ENCODE measurements around the gene METTL24. TPM values are rescaled to one million over a fixed set of nuclear protein-coding genes. Genes with fewer than 3 reads are reported as not detected.

The METTL24 gene
- total and polyA plus RNA-seq, 10 of the 15 experiments (the other 5 are each of a cell fraction or from before 2014, with no cell fraction given) = 0.20 TPM; not detected in 9

DNA sequence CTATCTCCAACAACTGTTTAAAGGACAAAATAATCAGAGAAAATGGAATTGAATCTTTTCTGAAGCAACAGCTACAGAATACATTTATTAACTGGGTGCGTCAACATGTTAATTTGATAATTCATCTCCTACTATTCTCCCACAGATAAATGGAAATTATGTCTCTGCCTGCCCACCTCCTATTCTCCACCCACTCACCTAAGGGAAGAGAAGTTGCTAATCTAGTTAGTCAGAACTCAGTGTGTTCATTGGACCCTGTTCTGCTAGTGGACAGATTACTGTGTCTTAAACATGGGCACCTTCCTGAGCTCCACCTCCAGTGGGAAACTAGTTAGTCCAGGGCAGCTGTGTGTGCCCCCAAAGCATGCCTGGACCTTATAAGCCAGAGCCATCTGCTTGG is 41.0 kb downstream of the METTL24 start:
- 27% methylated on average over 1 of the region's 1 CpG for WGBS (ENCODE audit: insufficient coverage, insufficient replicate concordance, low lambda C conversion rate, missing lambda C conversion rate)
- Histone ChIP-seq H3K4me1 (ENCODE audit: control insufficient read depth, insufficient read depth, low read length) (no peaks in the 10 kb centered on the region), H3K27ac (ENCODE audit: control insufficient read depth, insufficient read depth) (no peak overlapping the region), H2AFZ (ENCODE audit: control insufficient read depth, low read depth, low read length) (no peak overlapping the region), H3K27me3 (replicated peaks in 1 of 2; ENCODE audit: control insufficient read depth in 2 of 2, insufficient read depth in 2 of 2, low read length in 1 of 2) (no peaks in the 10 kb centered on the region), H3K4me3 (no peak overlapping the region), H3K36me3 (ENCODE audit: control insufficient read depth in 2 of 2, insufficient read depth in 2 of 2, low read length in 1 of 2) (no peaks in the 10 kb centered on the region), H3K79me2 (ENCODE audit: control insufficient read depth, insufficient read depth, low read length) (no peaks in the 10 kb centered on the region), H3K4me2 (ENCODE audit: control insufficient read depth, insufficient read depth) (no peak overlapping the region), H3K9me3 (replicated peaks; ENCODE audit: control insufficient read depth, insufficient read depth, low read length) (no peaks in the 10 kb centered on the region), H4K20me1 (ENCODE audit: control insufficient read depth, insufficient read depth) (no peaks in the 10 kb centered on the region), H3K9ac (ENCODE audit: control insufficient read depth, insufficient read depth, low read length) (no peak overlapping the region)
- ATAC-seq = no peak
- intact Hi-C loops (cut with micrococcal nuclease; ENCODE audit: unreplicated experiment) (no loop called here), in situ Hi-C loops (cut with MboI) (no loop called here)
- ChIA-PET SMC1A (ENCODE audit: uncharacterized antibody, unreplicated experiment) (interaction anchor here (0.6 kb wide), 1 partner anchor 127 kb away, joined by 3 read pairs; no protein-coding TSS in a partner anchor), CTCF (no interaction called here), RAD21 (ENCODE audit: unreplicated experiment) (no interaction called here), POLR2A (no interaction called here)
- no peak for FAIRE-seq
- BruUV-seq (replicated peaks) = no TSS peak
- no peak for DNase-seq (ENCODE audit: low read depth, low spot score)
- TF ChIP-seq ZNF274 (IDR thresholded peaks at IDR 0.05; ENCODE audit: insufficient read depth, insufficient read length) (no peak), FOS (IDR thresholded peaks at IDR 0.05; ENCODE audit: borderline replicate concordance, extremely low read depth, insufficient read length) (no peak), KLF5 (IDR thresholded peaks at IDR 0.05; ENCODE audit: partially characterized antibody) (no peak), CBX5 (IDR thresholded peaks at IDR 0.05; ENCODE audit: low read depth) (no peak), NRF1 (conservative IDR thresholded peaks at IDR 0.05; ENCODE audit: low read depth, low read length) (no peak), MXI1 (IDR thresholded peaks at IDR 0.05; ENCODE audit: low read depth, low read length) (no peak), BACH1 (IDR thresholded peaks at IDR 0.05; ENCODE audit: borderline replicate concordance) (no peak), KAT2A (conservative IDR thresholded peaks at IDR 0.05; ENCODE audit: control insufficient read depth, low read depth, low read length) (no peak), TAF1 (IDR thresholded peaks at IDR 0.05; ENCODE audit: borderline replicate concordance, low read depth, low read length) (no peak), SREBF1 (IDR thresholded peaks at IDR 0.05; ENCODE audit: low read length) (no peak), NR2C2 (IDR thresholded peaks at IDR 0.05; ENCODE audit: borderline replicate concordance, control insufficient read depth, insufficient read length, low read depth) (no peak), CHD1 (IDR thresholded peaks at IDR 0.05; ENCODE audit: low read depth, low read length) (no peak), FOXK2 (IDR thresholded peaks at IDR 0.05) (no peak), EGR1 (IDR thresholded peaks at IDR 0.05; ENCODE audit: borderline replicate concordance in 1 of 2, low read depth in 2 of 2, low read length in 2 of 2) (no peak), ZNF207 (IDR thresholded peaks at IDR 0.05; ENCODE audit: borderline replicate concordance) (no peak)
- TF ChIP-seq, protein P1, sequence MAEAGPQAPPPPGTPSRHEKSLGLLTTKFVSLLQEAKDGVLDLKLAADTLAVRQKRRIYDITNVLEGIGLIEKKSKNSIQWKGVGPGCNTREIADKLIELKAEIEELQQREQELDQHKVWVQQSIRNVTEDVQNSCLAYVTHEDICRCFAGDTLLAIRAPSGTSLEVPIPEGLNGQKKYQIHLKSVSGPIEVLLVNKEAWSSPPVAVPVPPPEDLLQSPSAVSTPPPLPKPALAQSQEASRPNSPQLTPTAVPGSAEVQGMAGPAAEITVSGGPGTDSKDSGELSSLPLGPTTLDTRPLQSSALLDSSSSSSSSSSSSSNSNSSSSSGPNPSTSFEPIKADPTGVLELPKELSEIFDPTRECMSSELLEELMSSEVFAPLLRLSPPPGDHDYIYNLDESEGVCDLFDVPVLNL (IDR thresholded peaks at IDR 0.05; ENCODE audit: low read depth, low read length) = no peak
- TF ChIP-seq, protein P2, sequence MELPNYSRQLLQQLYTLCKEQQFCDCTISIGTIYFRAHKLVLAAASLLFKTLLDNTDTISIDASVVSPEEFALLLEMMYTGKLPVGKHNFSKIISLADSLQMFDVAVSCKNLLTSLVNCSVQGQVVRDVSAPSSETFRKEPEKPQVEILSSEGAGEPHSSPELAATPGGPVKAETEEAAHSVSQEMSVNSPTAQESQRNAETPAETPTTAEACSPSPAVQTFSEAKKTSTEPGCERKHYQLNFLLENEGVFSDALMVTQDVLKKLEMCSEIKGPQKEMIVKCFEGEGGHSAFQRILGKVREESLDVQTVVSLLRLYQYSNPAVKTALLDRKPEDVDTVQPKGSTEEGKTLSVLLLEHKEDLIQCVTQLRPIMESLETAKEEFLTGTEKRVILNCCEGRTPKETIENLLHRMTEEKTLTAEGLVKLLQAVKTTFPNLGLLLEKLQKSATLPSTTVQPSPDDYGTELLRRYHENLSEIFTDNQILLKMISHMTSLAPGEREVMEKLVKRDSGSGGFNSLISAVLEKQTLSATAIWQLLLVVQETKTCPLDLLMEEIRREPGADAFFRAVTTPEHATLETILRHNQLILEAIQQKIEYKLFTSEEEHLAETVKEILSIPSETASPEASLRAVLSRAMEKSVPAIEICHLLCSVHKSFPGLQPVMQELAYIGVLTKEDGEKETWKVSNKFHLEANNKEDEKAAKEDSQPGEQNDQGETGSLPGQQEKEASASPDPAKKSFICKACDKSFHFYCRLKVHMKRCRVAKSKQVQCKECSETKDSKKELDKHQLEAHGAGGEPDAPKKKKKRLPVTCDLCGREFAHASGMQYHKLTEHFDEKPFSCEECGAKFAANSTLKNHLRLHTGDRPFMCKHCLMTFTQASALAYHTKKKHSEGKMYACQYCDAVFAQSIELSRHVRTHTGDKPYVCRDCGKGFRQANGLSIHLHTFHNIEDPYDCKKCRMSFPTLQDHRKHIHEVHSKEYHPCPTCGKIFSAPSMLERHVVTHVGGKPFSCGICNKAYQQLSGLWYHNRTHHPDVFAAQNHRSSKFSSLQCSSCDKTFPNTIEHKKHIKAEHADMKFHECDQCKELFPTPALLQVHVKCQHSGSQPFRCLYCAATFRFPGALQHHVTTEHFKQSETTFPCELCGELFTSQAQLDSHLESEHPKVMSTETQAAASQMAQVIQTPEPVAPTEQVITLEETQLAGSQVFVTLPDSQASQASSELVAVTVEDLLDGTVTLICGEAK (IDR thresholded peaks at IDR 0.05; ENCODE audit: borderline replicate concordance) = no peak
- TF ChIP-seq, protein P3, sequence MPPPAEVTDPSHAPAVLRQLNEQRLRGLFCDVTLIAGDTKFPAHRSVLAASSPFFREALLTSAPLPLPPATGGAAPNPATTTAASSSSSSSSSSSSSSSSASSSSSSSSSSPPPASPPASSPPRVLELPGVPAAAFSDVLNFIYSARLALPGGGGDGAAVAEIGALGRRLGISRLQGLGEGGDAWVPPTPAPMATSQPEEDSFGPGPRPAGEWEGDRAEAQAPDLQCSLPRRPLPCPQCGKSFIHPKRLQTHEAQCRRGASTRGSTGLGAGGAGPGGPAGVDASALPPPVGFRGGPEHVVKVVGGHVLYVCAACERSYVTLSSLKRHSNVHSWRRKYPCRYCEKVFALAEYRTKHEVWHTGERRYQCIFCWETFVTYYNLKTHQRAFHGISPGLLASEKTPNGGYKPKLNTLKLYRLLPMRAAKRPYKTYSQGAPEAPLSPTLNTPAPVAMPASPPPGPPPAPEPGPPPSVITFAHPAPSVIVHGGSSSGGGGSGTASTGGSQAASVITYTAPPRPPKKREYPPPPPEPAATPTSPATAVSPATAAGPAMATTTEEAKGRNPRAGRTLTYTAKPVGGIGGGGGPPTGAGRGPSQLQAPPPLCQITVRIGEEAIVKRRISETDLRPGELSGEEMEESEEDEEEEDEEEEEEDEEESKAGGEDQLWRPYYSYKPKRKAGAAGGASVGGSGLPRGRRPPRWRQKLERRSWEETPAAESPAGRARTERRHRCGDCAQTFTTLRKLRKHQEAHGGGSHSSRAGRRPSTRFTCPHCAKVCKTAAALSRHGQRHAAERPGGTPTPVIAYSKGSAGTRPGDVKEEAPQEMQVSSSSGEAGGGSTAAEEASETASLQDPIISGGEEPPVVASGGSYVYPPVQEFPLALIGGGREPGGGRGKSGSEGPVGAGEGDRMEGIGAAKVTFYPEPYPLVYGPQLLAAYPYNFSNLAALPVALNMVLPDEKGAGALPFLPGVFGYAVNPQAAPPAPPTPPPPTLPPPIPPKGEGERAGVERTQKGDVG (CRISPR knock-in tag; IDR thresholded peaks at IDR 0.05) = no peak

Data from GM12878 (cell line).